OCI-LY1 (cell line): Measurements from ENCODE around the gene TBX18.

ENCODE experiments used
- H2AFZ ChIP-seq: fragments of 200-600 bp; sonication (generic), shearing (Covaris generic); 2 replicates; pipeline ENCODE4 v1.6.0; 2014; ENCODE audit warnings: antibody characterized with exemption, mild to moderate bottlenecking, low read length
- H3F3A ChIP-seq: fragments of 200-600 bp; sonication (generic), shearing (Covaris generic); 2 replicates; pipeline ENCODE4 v1.6.0; 2014; ENCODE audit warnings: mild to moderate bottlenecking, antibody characterized with exemption, low read length, moderate library complexity; ENCODE audit not compliant: insufficient read depth
- H3K27ac ChIP-seq: fragments of 200-600 bp; sonication (generic); 2 replicates; pipeline ENCODE4 v1.5.1; 2014; ENCODE audit warnings: low read length, mixed run types, mild to moderate bottlenecking, low read depth; ENCODE audit not compliant: poor library complexity, severe bottlenecking
- H3K27me3 ChIP-seq: fragments of 200-600 bp; sonication (generic); 2 replicates; pipeline ENCODE4 v1.6.0; 2014; ENCODE audit warnings: antibody characterized with exemption, mild to moderate bottlenecking, low read length, moderate library complexity; ENCODE audit not compliant: insufficient read depth
- H3K36me3 ChIP-seq: fragments of 200-600 bp; sonication (generic); 2 replicates; pipeline ENCODE4 v1.6.1; 2014; ENCODE audit warnings: mild to moderate bottlenecking, antibody characterized with exemption, low read length, moderate library complexity, mixed read lengths; ENCODE audit not compliant: insufficient read depth
- H3K4me1 ChIP-seq: fragments of 200-600 bp; sonication (generic); 2 replicates; pipeline ENCODE4 v1.5.1; 2014; ENCODE audit warnings: mild to moderate bottlenecking, low read length, moderate library complexity; ENCODE audit not compliant: insufficient read depth, severe bottlenecking
- H3K4me2 ChIP-seq: fragments of 200-600 bp; sonication (generic), shearing (Covaris generic); 2 replicates; pipeline ENCODE4 v1.6.1; 2014; ENCODE audit warnings: low read length
- H3K4me3 ChIP-seq: fragments of 200-600 bp; sonication (generic); 2 replicates; pipeline ENCODE4 v1.5.1; 2014; ENCODE audit warnings: low read length, low read depth, mild to moderate bottlenecking, mixed read lengths; ENCODE audit not compliant: poor library complexity, severe bottlenecking
- H3K79me2 ChIP-seq: fragments of 200-600 bp; shearing (Covaris generic); 2 replicates; pipeline ENCODE4 v1.6.1; 2016; ENCODE audit warnings: mixed run types, low read length, mixed read lengths; ENCODE audit not compliant: insufficient read depth
- H3K9ac ChIP-seq: fragments of 200-600 bp; sonication (generic), shearing (Covaris generic); 2 replicates; pipeline ENCODE4 v1.6.1; 2014; ENCODE audit warnings: mild to moderate bottlenecking, low read length, mixed read lengths
- H3K9me2 ChIP-seq: fragments of 200-600 bp; sonication (generic), shearing (Covaris generic); 2 replicates; pipeline ENCODE4 v1.6.1; 2014; ENCODE audit warnings: low read depth, mild to moderate bottlenecking, low read length, mixed read lengths
- H3K9me3 ChIP-seq: fragments of 200-600 bp; shearing (Covaris generic); 2 replicates; pipeline ENCODE4 v1.6.1; 2014; ENCODE audit warnings: low read length, mixed read lengths
- H4K20me1 ChIP-seq: fragments of 200-600 bp; sonication (generic), shearing (Covaris generic); 2 replicates; pipeline ENCODE4 v1.6.0; 2016; ENCODE audit warnings: mild to moderate bottlenecking, low read length; ENCODE audit not compliant: insufficient read depth
- CTCF ChIP-seq: fragments of 200-600 bp; sonication (generic), shearing (Covaris generic); IDR thresholded peaks from 2 replicates; pipeline ENCODE4 v1.5.1; 2017; ENCODE audit warnings: mild to moderate bottlenecking, antibody characterized with exemption, low read length, moderate library complexity, mixed read lengths
- EZH2 ChIP-seq: fragments of 200-600 bp; sonication (generic), shearing (Covaris generic); IDR thresholded peaks from 2 replicates; pipeline ENCODE4 v1.8.0; 2017; ENCODE audit warnings: borderline replicate concordance, mixed run types, mild to moderate bottlenecking, antibody characterized with exemption, low read length, moderate library complexity, mixed read lengths

The TBX18 gene

GRCh38 chr6:84762220-84763002 is 2.0 kb downstream of the TBX18 start:
- Histone ChIP-seq H3K9me3 (no peaks in the 10 kb centered on the region), H3K9ac (no peak overlapping the region), H3K4me2 (no peak overlapping the region), H3K27me3 (no peaks in the 10 kb centered on the region), H3K79me2 (no peaks in the 10 kb centered on the region), H2AFZ (no peak overlapping the region), H4K20me1 (no peaks in the 10 kb centered on the region), H3F3A (no peaks in the 10 kb centered on the region), H3K27ac (no peak overlapping the region), H3K4me3 (no peak overlapping the region), H3K36me3 (no peaks in the 10 kb centered on the region), H3K9me2 (no peaks in the 10 kb centered on the region), H3K4me1 (no peaks in the 10 kb centered on the region)
- TF ChIP-seq EZH2 (no peak), CTCF (no peak)

- no peaks in the 10 kb centered on the region for H3K27me3 ChIP-seq
- H3K79me2 ChIP-seq: no peaks in the 10 kb centered on the region
- H3K4me3 ChIP-seq: no peak overlapping the region
- H2AFZ ChIP-seq: no peak overlapping the region
- no peaks in the 10 kb centered on the region for H3K9me2 ChIP-seq
- H3K27ac ChIP-seq: no peak overlapping the region
- H3K4me2 ChIP-seq: no peak overlapping the region
- TF ChIP-seq EZH2: no peak
- no peak for TF ChIP-seq CTCF
- no peak overlapping the region for H3K9ac ChIP-seq
- H3K36me3 ChIP-seq: no peaks in the 10 kb centered on the region
- H3F3A ChIP-seq: no peaks in the 10 kb centered on the region
- no peaks in the 10 kb centered on the region for H3K4me1 ChIP-seq
- H4K20me1 ChIP-seq: no peaks in the 10 kb centered on the region
- H3K9me3 ChIP-seq: no peaks in the 10 kb centered on the region
These were observed 5.9 kb downstream of the TBX18 start for GRCh38 chr6:84758486-84758885.

- Histone ChIP-seq H4K20me1 (no peaks in the 10 kb centered on the region), H3K4me2 (no peak overlapping the region)
These were observed 7.5 kb downstream of the TBX18 start for GRCh38 chr6:84756877-84757276.

More at GRCh38 chr6:84756877-84757276, 7.5 kb downstream of the TBX18 start:
- Histone ChIP-seq H3K9me2 (no peaks in the 10 kb centered on the region), H3K4me3 (no peak overlapping the region), H3F3A (no peaks in the 10 kb centered on the region), H3K36me3 (no peaks in the 10 kb centered on the region), H3K27ac (no peak overlapping the region), H3K9ac (no peak overlapping the region), H3K4me1 (no peaks in the 10 kb centered on the region), H2AFZ (no peak overlapping the region), H3K79me2 (no peaks in the 10 kb centered on the region), H3K9me3 (no peaks in the 10 kb centered on the region), H3K27me3 (no peaks in the 10 kb centered on the region)
- TF ChIP-seq EZH2: no peak
- TF ChIP-seq CTCF: no peak
